ENCODE results near the gene MCTP2. TPM values are rescaled to one million over a fixed set of nuclear protein-coding genes. Genes with fewer than 3 reads are reported as not detected.

MCTP2 gene
- total RNA-seq, 1 donor from 2014 or later, result 1.5 TPM

- peaks cover 4% of the 10 kb centered on the region for H3K4me1 Mint-ChIP-seq (ENCODE audit: unreplicated experiment)
- TF ChIP-seq, protein P1, sequence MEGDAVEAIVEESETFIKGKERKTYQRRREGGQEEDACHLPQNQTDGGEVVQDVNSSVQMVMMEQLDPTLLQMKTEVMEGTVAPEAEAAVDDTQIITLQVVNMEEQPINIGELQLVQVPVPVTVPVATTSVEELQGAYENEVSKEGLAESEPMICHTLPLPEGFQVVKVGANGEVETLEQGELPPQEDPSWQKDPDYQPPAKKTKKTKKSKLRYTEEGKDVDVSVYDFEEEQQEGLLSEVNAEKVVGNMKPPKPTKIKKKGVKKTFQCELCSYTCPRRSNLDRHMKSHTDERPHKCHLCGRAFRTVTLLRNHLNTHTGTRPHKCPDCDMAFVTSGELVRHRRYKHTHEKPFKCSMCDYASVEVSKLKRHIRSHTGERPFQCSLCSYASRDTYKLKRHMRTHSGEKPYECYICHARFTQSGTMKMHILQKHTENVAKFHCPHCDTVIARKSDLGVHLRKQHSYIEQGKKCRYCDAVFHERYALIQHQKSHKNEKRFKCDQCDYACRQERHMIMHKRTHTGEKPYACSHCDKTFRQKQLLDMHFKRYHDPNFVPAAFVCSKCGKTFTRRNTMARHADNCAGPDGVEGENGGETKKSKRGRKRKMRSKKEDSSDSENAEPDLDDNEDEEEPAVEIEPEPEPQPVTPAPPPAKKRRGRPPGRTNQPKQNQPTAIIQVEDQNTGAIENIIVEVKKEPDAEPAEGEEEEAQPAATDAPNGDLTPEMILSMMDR (IDR thresholded peaks at IDR 0.05; ENCODE audit: unreplicated experiment), result no peak
- H3K9me3 Mint-ChIP-seq (ENCODE audit: unreplicated experiment), result no peaks in the 10 kb centered on the region
- DNase-seq (ENCODE audit: low spot score), result no peak
- no peaks in the 10 kb centered on the region for H3K36me3 Mint-ChIP-seq (ENCODE audit: low read depth, unreplicated experiment)
- H3K27me3 Mint-ChIP-seq (ENCODE audit: unreplicated experiment), result peaks cover 2% of the 10 kb centered on the region
- H3K4me3 Mint-ChIP-seq (ENCODE audit: unreplicated experiment), result peak overlapping the region; percentile 19
- H3K27ac Mint-ChIP-seq (ENCODE audit: unreplicated experiment), result no peak overlapping the region
Measured at GRCh38 chr15:94229591-94230369, 1.6 kb upstream of the MCTP2 start.

GRCh38 chr15:94230431-94230882, 904 bp upstream of the MCTP2 start:
- H3K27ac Mint-ChIP-seq (ENCODE audit: unreplicated experiment), result no peak overlapping the region
- H3K27me3 Mint-ChIP-seq (ENCODE audit: unreplicated experiment), result peaks cover 4% of the 10 kb centered on the region
- H3K4me3 Mint-ChIP-seq (ENCODE audit: unreplicated experiment), result peak overlapping the region; percentile 91
- no peak for DNase-seq (ENCODE audit: low spot score)
- TF ChIP-seq, protein P1 (IDR thresholded peaks at IDR 0.05; ENCODE audit: unreplicated experiment), result no peak
- H3K36me3 Mint-ChIP-seq (ENCODE audit: low read depth, unreplicated experiment), result no peaks in the 10 kb centered on the region
- H3K9me3 Mint-ChIP-seq (ENCODE audit: unreplicated experiment), result no peaks in the 10 kb centered on the region
- peaks cover 4% of the 10 kb centered on the region for H3K4me1 Mint-ChIP-seq (ENCODE audit: unreplicated experiment)

- peak; percentile 20 for DNase-seq (ENCODE audit: low spot score)
- Mint-ChIP-seq H3K27me3 (ENCODE audit: unreplicated experiment) (peaks cover 4% of the 10 kb centered on the region), H3K9me3 (ENCODE audit: unreplicated experiment) (no peaks in the 10 kb centered on the region), H3K4me1 (ENCODE audit: unreplicated experiment) (peaks cover 4% of the 10 kb centered on the region), H3K4me3 (ENCODE audit: unreplicated experiment) (peak overlapping the region; percentile 78), H3K36me3 (ENCODE audit: low read depth, unreplicated experiment) (no peaks in the 10 kb centered on the region), H3K27ac (ENCODE audit: unreplicated experiment) (no peak overlapping the region)
- TF ChIP-seq, protein P1 (IDR thresholded peaks at IDR 0.05; ENCODE audit: unreplicated experiment), result no peak
Measured at GRCh38 chr15:94231723-94232468, 535 bp downstream of the MCTP2 start.

DNA sequence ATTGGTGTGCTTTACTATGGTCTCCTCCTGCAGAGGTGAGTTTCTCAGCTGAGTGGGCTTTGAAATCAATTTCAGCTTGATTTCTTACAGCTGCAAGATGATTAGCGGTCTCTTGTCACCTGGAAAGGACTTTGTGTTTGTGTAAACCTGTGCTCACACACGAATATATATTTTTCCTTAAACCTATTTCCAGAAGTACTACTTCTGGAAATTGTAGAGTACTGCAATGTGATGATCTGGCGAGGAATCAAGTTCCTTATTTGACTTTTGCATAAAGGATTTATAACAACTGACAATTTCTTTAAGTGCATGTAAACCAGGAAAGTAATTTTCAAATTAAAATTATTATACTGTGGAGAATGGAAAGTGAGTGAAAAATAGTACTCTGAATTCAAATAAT, 2.1 kb downstream of the MCTP2 start:
- no peak overlapping the region for H3K27ac Mint-ChIP-seq (ENCODE audit: unreplicated experiment)
- TF ChIP-seq, protein P1 (IDR thresholded peaks at IDR 0.05; ENCODE audit: unreplicated experiment), result no peak
- no peaks in the 10 kb centered on the region for H3K9me3 Mint-ChIP-seq (ENCODE audit: unreplicated experiment)
- no peak overlapping the region for H3K4me3 Mint-ChIP-seq (ENCODE audit: unreplicated experiment)
- no peaks in the 10 kb centered on the region for H3K36me3 Mint-ChIP-seq (ENCODE audit: low read depth, unreplicated experiment)
- peaks cover 4% of the 10 kb centered on the region for H3K27me3 Mint-ChIP-seq (ENCODE audit: unreplicated experiment)
- DNase-seq (ENCODE audit: low spot score), result no peak
- H3K4me1 Mint-ChIP-seq (ENCODE audit: unreplicated experiment), result peaks cover 4% of the 10 kb centered on the region

DNA sequence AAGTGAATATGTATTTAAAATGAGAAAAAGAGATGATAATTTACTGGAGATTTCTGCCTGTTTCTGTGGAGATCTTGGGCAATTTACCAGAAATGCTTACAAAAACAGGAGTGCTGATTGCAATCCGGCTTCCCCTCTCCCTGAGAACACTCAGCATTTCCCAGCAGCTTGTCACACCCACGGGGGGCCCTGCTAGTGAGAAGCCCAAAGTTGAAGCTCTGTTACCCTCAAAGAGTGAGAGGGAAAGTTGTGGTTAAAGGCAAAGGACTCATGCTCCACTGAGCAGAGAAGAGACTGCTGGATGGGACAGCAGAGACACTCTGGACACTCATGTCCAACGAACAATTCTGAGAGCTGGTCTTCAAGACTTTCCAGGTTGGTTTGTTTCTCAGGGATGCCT, 2.9 kb downstream of the MCTP2 start:
- TF ChIP-seq, protein P1 (IDR thresholded peaks at IDR 0.05; ENCODE audit: unreplicated experiment), result no peak
- no peak overlapping the region for H3K27ac Mint-ChIP-seq (ENCODE audit: unreplicated experiment)
- DNase-seq (ENCODE audit: low spot score), result no peak
- H3K9me3 Mint-ChIP-seq (ENCODE audit: unreplicated experiment), result no peaks in the 10 kb centered on the region
- H3K27me3 Mint-ChIP-seq (ENCODE audit: unreplicated experiment), result peaks cover 4% of the 10 kb centered on the region
- no peaks in the 10 kb centered on the region for H3K36me3 Mint-ChIP-seq (ENCODE audit: low read depth, unreplicated experiment)
- H3K4me3 Mint-ChIP-seq (ENCODE audit: unreplicated experiment), result no peak overlapping the region
- H3K4me1 Mint-ChIP-seq (ENCODE audit: unreplicated experiment), result peaks cover 4% of the 10 kb centered on the region
